Progenitor cell of endocrine pancreas (in vitro differentiated cells): ENCODE results near the gene PBX1. TPM values are rescaled to one million over a fixed set of nuclear protein-coding genes. Genes with fewer than 3 reads are reported as not detected.
A peak's percentile ranks its signal among the peaks of the same experiment; 100 is the strongest.

Source experiments
- DNase-seq: peaks from one replicate; pipeline ENCODE4 v3.0.0; 2021; ENCODE audit warnings: low spot score; ENCODE audit not compliant: unreplicated experiment
- H3K27ac Mint-ChIP-seq: 2 replicates; pipeline ENCODE4 v1.8.0; 2021; ENCODE audit warnings: mild to moderate bottlenecking, moderate library complexity, mixed read lengths
- H3K27me3 Mint-ChIP-seq: 2 replicates; pipeline ENCODE4 v1.8.0; 2021; ENCODE audit warnings: mixed read lengths
- H3K36me3 Mint-ChIP-seq: 2 replicates; pipeline ENCODE4 v1.8.0; 2022; ENCODE audit warnings: mixed read lengths; ENCODE audit not compliant: insufficient read depth
- H3K4me1 Mint-ChIP-seq: 2 replicates; pipeline ENCODE4 v1.8.0; 2021; ENCODE audit warnings: low read depth, mixed read lengths
- H3K4me3 Mint-ChIP-seq: 2 replicates; pipeline ENCODE4 v1.8.0; 2021; ENCODE audit warnings: low read depth, mild to moderate bottlenecking, moderate library complexity, mixed read lengths
- H3K9me3 Mint-ChIP-seq: 2 replicates; pipeline ENCODE4 v1.8.0; 2021; ENCODE audit warnings: low read depth, mixed read lengths
- CTCF ChIP-seq: fragments of 200-600 bp; sonication (generic); IDR thresholded peaks from one replicate; pipeline ENCODE4 v1.5.0; 2021; ENCODE audit warnings: antibody characterized with exemption, mild to moderate bottlenecking; ENCODE audit not compliant: unreplicated experiment
- total RNA-seq: library from RNA; stranded (reverse); gene quantifications from 2 replicates; pipeline ENCODE4 v1.2.1, GENCODE V29; 2021

PBX1 gene
- total RNA-seq, 1 donor from 2014 or later, result 205 TPM

- Mint-ChIP-seq H3K4me3 (peak overlapping the region; percentile 55), H3K36me3 (peaks cover 9% of the 10 kb centered on the region), H3K27me3 (no peaks in the 10 kb centered on the region), H3K9me3 (no peaks in the 10 kb centered on the region), H3K27ac (peak overlapping the region; percentile 97), H3K4me1 (peaks cover 71% of the 10 kb centered on the region)
- no peak for TF ChIP-seq CTCF
- DNase-seq, result no peak
Observed at GRCh38 chr1:164591858-164592257, 32.9 kb downstream of the PBX1 start.

- H3K27ac Mint-ChIP-seq, result peak overlapping the region; percentile 97
- H3K27me3 Mint-ChIP-seq, result no peaks in the 10 kb centered on the region
- TF ChIP-seq CTCF, result no peak
- H3K9me3 Mint-ChIP-seq, result no peaks in the 10 kb centered on the region
- DNase-seq, result no peak
- peaks cover 65% of the 10 kb centered on the region for H3K4me1 Mint-ChIP-seq
- peaks cover 14% of the 10 kb centered on the region for H3K36me3 Mint-ChIP-seq
- H3K4me3 Mint-ChIP-seq, result peak overlapping the region; percentile 19
Observed at GRCh38 chr1:164592634-164593033, 33.6 kb downstream of the PBX1 start.

GRCh38 chr1:164595212-164595611, 36.2 kb downstream of the PBX1 start:
- Mint-ChIP-seq H3K36me3 (peaks cover 25% of the 10 kb centered on the region), H3K27me3 (no peaks in the 10 kb centered on the region), H3K27ac (no peak overlapping the region), H3K4me3 (no peak overlapping the region), H3K9me3 (no peaks in the 10 kb centered on the region), H3K4me1 (peaks cover 60% of the 10 kb centered on the region)
- no peak for DNase-seq
- TF ChIP-seq CTCF, result no peak

- DNase-seq, result no peak
- peaks cover 25% of the 10 kb centered on the region for H3K36me3 Mint-ChIP-seq
- H3K9me3 Mint-ChIP-seq, result no peaks in the 10 kb centered on the region
- no peaks in the 10 kb centered on the region for H3K27me3 Mint-ChIP-seq
- no peak overlapping the region for H3K4me3 Mint-ChIP-seq
- no peak overlapping the region for H3K27ac Mint-ChIP-seq
- H3K4me1 Mint-ChIP-seq, result peaks cover 55% of the 10 kb centered on the region
- TF ChIP-seq CTCF, result no peak
Observed at GRCh38 chr1:164596172-164596571, 37.2 kb downstream of the PBX1 start.

GRCh38 chr1:164598719-164599118, 39.7 kb downstream of the PBX1 start:
- TF ChIP-seq CTCF, result no peak
- H3K36me3 Mint-ChIP-seq, result peaks cover 25% of the 10 kb centered on the region
- H3K4me1 Mint-ChIP-seq, result peaks cover 60% of the 10 kb centered on the region
- H3K27ac Mint-ChIP-seq, result peak overlapping the region; percentile 72
- no peak overlapping the region for H3K4me3 Mint-ChIP-seq
- no peaks in the 10 kb centered on the region for H3K9me3 Mint-ChIP-seq
- no peaks in the 10 kb centered on the region for H3K27me3 Mint-ChIP-seq
- DNase-seq, result no peak
